Measurements from ENCODE around the gene NAA35.

DNA sequence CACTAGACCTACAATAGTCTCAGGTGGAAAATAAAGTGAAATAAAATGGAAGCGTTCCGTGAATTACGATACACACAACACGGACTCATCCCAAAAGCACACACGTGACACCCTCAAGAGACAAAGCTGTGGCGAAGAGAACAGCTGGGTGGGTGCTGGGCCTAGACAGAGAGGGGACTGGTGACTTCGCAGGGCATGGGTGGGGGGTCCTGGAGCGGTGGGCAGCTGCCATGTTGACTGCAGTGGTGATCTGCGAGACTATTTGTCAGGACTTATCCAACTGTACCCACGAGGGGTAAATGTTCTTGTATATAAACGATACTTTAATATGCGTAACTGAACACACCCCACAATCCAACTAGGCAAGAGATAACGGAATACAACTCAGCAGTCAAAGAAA, 106.4 kb downstream of the NAA35 start:
- no peak for TF ChIP-seq EZH2 (IDR thresholded peaks at IDR 0.05; ENCODE audit: low read depth)
- TF ChIP-seq, protein P1, sequence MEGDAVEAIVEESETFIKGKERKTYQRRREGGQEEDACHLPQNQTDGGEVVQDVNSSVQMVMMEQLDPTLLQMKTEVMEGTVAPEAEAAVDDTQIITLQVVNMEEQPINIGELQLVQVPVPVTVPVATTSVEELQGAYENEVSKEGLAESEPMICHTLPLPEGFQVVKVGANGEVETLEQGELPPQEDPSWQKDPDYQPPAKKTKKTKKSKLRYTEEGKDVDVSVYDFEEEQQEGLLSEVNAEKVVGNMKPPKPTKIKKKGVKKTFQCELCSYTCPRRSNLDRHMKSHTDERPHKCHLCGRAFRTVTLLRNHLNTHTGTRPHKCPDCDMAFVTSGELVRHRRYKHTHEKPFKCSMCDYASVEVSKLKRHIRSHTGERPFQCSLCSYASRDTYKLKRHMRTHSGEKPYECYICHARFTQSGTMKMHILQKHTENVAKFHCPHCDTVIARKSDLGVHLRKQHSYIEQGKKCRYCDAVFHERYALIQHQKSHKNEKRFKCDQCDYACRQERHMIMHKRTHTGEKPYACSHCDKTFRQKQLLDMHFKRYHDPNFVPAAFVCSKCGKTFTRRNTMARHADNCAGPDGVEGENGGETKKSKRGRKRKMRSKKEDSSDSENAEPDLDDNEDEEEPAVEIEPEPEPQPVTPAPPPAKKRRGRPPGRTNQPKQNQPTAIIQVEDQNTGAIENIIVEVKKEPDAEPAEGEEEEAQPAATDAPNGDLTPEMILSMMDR (conservative IDR thresholded peaks at IDR 0.05) = no peak
